Smooth muscle cell (in vitro differentiated cells): ENCODE results near the gene SAA1. TPM values are rescaled to one million over a fixed set of nuclear protein-coding genes. Genes with fewer than 3 reads are reported as not detected.
A peak's percentile ranks its signal among the peaks of the same experiment; 100 is the strongest.

ENCODE experiments used
- DNase-seq: peaks from one replicate; lab custom pipeline; 2025; ENCODE audit not compliant: unreplicated experiment; lab: John Stamatoyannopoulos, UW
- H2AFZ ChIP-seq: fragments of 200-600 bp; sonication (generic); 2 replicates; pipeline ENCODE4 v1.6.0; 2016; ENCODE audit warnings: antibody characterized with exemption, low read depth, mild to moderate bottlenecking
- H3F3A ChIP-seq: fragments of 200-600 bp; sonication (generic); 2 replicates; pipeline ENCODE4 v1.6.0; 2017; ENCODE audit warnings: antibody characterized with exemption, low read depth
- H3K27ac ChIP-seq: fragments of 200-600 bp; sonication (generic); 2 replicates; pipeline ENCODE4 v1.5.1; 2016; ENCODE audit warnings: low read depth, mild to moderate bottlenecking
- H3K27me3 ChIP-seq: fragments of 200-600 bp; sonication (generic); 2 replicates; pipeline ENCODE4 v1.6.1; 2016; ENCODE audit warnings: low read depth, mild to moderate bottlenecking
- H3K36me3 ChIP-seq: fragments of 200-600 bp; sonication (generic); 2 replicates; pipeline ENCODE4 v1.5.1; 2016; ENCODE audit warnings: low read depth
- H3K4me1 ChIP-seq: fragments of 200-600 bp; sonication (generic); 2 replicates; pipeline ENCODE4 v1.5.1; 2016; ENCODE audit warnings: low read depth
- H3K4me2 ChIP-seq: fragments of 200-600 bp; sonication (generic); 2 replicates; pipeline ENCODE4 v1.6.0; 2016; ENCODE audit warnings: mild to moderate bottlenecking
- H3K4me3 ChIP-seq: fragments of 200-600 bp; sonication (generic); 2 replicates; pipeline ENCODE4 v1.5.1; 2016; ENCODE audit warnings: mild to moderate bottlenecking
- H3K79me2 ChIP-seq: fragments of 200-600 bp; sonication (generic); 2 replicates; pipeline ENCODE4 v1.6.0; 2016; ENCODE audit warnings: low read depth, mild to moderate bottlenecking
- H3K9ac ChIP-seq: fragments of 200-600 bp; sonication (generic); 2 replicates; pipeline ENCODE4 v1.6.0; 2016; ENCODE audit warnings: low read depth
- H3K9me3 ChIP-seq: fragments of 200-600 bp; sonication (generic); replicated peaks from 2 replicates; pipeline ENCODE4 v1.5.1; 2016; ENCODE audit warnings: low read depth
- H4K20me1 ChIP-seq: fragments of 200-600 bp; sonication (generic); 2 replicates; pipeline ENCODE4 v1.6.0; 2016; ENCODE audit warnings: low read depth
- CTCF ChIP-seq: fragments of 200-600 bp; sonication (generic); IDR thresholded peaks from 2 replicates; pipeline ENCODE4 v1.5.1; 2017; ENCODE audit warnings: borderline replicate concordance, mild to moderate bottlenecking, antibody characterized with exemption; ENCODE audit not compliant: insufficient read depth, poor library complexity, severe bottlenecking
- WGBS: methylation state at CpG from one replicate; pipeline ENCODE4 v1.1.7; 2016; ENCODE audit warnings: low lambda C conversion rate; 5-methylcytosine and 5-hydroxymethylcytosine counted together
- polyA plus RNA-seq: library from polyadenylated mRNA; unstranded; fragments of >200 nt; fragmentation: Nextera tagmentation; extraction: Ambion mirVana; gene quantifications from 2 replicates; pipeline ENCODE4 v1.2.1, GENCODE V29; 2016
- total RNA-seq: library from RNA; depleted of rRNA; stranded (reverse); fragments of >200 nt; gene quantifications from 2 replicates; pipeline ENCODE4 v1.2.3, GENCODE V29; 2014

The SAA1 gene
- total and polyA plus RNA-seq, 2 experiments from 2014 or later = 1.2 TPM; not detected in 1

DNA sequence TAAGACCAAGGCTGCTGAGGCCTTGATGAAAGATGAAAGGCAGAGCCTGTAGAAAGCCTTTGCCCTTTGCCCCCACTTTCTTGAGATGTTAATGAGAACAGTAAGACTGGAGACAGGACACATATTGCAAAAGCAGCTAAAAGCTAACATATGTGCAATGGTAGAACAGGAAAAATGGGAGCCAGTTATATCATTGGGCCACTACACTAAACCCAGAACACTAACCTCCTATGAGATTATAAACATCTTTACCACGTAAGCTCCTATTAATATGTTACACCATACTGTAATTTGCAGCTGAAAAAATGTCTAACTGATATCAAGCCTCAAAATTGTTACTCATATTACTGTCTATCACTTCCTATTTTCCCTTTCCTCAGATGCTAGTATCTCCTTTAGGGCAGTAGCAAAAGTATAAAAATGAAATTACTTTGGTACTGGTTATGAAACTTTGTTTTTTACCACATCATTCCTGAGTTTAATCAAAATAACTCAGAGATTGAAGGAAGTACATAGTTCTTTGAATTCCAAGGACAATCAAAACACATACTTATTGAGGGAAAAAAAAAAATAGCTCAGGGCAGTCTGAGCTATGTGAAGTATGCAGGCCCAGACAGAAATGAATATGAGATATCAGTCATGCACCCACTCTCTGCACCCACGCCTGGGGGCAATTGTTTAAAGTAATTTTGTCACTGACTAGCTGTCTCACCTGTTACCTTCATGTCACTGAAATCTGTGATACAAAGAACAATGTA lies 46.8 kb downstream of the SAA1 start:
- no peak for TF ChIP-seq CTCF
- Histone ChIP-seq H3K9ac (no peak overlapping the region), H2AFZ (no peak overlapping the region), H3K4me1 (no peaks in the 10 kb centered on the region), H3K9me3 (no peaks in the 10 kb centered on the region), H3F3A (no peaks in the 10 kb centered on the region), H3K27me3 (no peaks in the 10 kb centered on the region), H3K79me2 (peaks cover 19% of the 10 kb centered on the region), H3K4me3 (no peak overlapping the region), H3K36me3 (no peaks in the 10 kb centered on the region), H3K27ac (peak overlapping the region; percentile 41), H3K4me2 (peak overlapping the region; percentile 45), H4K20me1 (no peaks in the 10 kb centered on the region)
- DNase-seq = no peak
- WGBS = 81% methylated on average over 2 of the region's 2 CpGs

DNA sequence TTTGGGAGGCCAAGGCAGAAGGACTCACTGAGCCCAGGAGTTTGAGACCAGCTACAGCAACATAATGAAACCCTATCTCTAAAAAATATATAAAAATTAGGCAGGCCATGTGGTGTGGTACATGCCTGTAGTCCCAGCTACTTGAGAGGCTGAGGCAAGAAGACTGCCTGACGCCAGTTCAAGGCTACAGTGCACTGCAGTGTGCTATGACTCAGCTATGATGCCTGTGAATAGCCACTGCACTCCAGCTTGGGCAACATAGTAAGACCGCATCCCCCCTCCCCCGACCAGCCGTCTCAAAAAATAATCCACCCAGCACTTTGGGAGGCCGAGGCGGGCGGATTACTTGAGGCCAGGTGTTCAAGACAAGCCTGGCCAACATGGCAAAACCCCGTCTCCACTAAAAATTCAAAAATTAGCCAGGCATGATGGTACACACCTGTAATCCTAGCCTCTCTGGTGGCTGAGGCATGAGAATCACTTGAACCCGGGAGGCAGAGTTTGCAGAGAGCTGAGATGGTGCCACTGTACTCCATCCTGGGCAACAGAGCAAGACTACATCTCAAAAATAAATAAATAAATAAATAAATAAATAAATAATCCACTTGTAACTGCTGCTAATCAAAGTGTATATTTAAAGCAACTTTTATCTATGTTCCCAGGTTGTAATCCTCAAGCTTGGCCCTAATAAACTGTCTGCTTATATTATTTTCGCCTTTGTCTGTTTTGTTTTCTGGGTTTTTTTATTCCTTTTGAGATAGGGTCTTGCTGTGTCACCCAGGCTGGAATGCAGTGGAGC lies 48.1 kb downstream of the SAA1 start:
- TF ChIP-seq CTCF = no peak
- Histone ChIP-seq H3K36me3 (no peaks in the 10 kb centered on the region), H3K4me3 (no peak overlapping the region), H3K9ac (no peak overlapping the region), H3K79me2 (peaks cover 29% of the 10 kb centered on the region), H3K9me3 (no peaks in the 10 kb centered on the region), H2AFZ (no peak overlapping the region), H3K4me2 (no peak overlapping the region), H4K20me1 (no peaks in the 10 kb centered on the region), H3F3A (no peaks in the 10 kb centered on the region), H3K4me1 (no peaks in the 10 kb centered on the region), H3K27ac (no peak overlapping the region), H3K27me3 (no peaks in the 10 kb centered on the region)
- no peak for DNase-seq
- 86% methylated on average over 10 of the region's 10 CpGs for WGBS

DNA sequence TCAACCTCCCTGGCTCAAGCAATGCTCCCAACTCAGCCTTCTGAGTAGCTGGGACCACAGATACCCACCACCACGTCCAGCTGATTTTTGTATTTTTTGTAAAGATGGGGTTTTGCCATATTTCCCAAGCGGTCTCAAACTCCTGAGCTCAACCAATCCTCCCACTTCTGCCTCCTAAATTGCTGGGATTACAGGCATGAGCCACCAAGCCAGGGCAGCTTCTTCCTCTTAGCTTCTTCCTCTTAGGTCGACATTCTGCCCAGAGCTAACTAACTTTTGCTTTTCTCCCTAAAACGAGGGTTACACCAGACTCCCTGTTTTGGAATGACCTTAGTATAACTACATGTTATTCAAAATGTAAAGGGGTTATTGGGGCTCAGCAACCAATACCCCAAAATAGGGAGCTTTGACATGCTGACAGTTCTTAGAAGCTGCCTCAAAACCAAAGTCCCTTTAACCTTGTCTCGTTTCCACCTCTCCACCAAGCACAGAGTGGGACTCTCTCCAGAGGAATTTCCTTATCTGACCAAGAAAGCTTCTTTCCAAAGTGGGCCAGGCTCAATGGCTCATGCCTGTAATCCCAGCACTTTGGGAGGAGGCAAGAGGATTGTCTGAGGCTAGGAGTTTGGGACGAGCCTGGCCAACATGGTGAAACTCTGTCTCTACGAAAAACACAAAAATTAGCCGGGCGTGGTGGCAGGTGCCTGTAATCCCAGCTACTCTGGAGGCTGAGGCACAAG lies 48.9 kb downstream of the SAA1 start:
- Histone ChIP-seq H3K4me2 (no peak overlapping the region), H3K9ac (no peak overlapping the region)
- DNase-seq = no peak

More for the DNA sequence above, 48.9 kb downstream of the SAA1 start:
- Histone ChIP-seq H3F3A (no peaks in the 10 kb centered on the region), H2AFZ (no peak overlapping the region), H3K27ac (no peak overlapping the region), H3K4me1 (no peaks in the 10 kb centered on the region), H3K4me3 (no peak overlapping the region), H3K79me2 (peaks cover 36% of the 10 kb centered on the region), H3K27me3 (no peaks in the 10 kb centered on the region), H4K20me1 (no peaks in the 10 kb centered on the region), H3K36me3 (no peaks in the 10 kb centered on the region), H3K9me3 (no peaks in the 10 kb centered on the region)
- TF ChIP-seq CTCF = no peak
- 82% methylated on average over 9 of the region's 9 CpGs for WGBS
